GM18519 (cell line): ENCODE results near the gene DENND10.
A peak's percentile ranks its signal among the peaks of the same experiment; 100 is the strongest.
"Not testable (repeated sequence)": the region's sequence is repeated elsewhere in the genome, so short reads cannot be mapped to it uniquely, and the experiment has no call there.

Experiments used
- ATAC-seq: cut with Tn5 transposase; IDR thresholded peaks from one replicate; pipeline ENCODE4 v1.9.1; 2021; ENCODE audit warnings: mild to moderate bottlenecking, moderate library complexity; ENCODE audit not compliant: unreplicated experiment, low FRiP score

Gene DENND10

DNA sequence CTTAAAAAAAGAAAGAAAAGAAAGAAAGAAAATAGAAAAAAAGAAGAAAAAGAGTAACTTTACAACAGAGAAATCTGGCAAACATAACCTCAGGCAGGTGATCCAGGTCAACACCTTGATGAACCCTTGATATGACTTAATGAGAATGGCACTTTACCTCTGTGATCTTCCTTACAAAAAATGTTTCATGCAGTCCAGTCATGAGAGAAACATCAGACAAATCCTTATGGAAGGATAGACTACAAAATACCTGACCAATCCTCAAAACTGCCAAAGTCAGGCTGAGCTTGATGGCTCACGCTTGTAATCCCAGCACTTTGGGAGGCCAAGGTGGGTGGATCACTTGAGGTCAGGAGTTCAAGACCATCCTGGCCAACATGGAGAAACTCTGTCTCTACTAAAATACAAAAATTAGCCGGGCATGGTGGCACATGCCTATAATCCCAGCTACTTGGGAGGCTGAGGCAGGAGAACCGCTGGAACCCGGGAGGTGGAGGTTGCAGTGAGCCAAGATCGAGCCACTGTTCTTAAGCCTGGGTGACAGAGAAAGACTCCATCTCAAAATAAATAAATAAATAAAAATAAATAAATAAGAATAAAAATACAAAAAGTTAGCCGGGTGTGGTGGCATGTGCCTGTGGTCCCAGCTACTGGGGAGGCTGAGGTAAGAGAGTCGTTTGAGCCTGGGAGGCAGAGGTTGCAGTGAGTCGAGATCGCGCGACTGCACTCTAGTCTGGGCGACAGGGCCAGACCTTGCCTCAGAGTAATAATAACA lies 7.1 kb upstream of the DENND10 start:
- not testable (repeated sequence) for ATAC-seq

- no peak for ATAC-seq
Measured at GRCh38 chr10:119098576-119098975, 5.3 kb upstream of the DENND10 start.

DNA sequence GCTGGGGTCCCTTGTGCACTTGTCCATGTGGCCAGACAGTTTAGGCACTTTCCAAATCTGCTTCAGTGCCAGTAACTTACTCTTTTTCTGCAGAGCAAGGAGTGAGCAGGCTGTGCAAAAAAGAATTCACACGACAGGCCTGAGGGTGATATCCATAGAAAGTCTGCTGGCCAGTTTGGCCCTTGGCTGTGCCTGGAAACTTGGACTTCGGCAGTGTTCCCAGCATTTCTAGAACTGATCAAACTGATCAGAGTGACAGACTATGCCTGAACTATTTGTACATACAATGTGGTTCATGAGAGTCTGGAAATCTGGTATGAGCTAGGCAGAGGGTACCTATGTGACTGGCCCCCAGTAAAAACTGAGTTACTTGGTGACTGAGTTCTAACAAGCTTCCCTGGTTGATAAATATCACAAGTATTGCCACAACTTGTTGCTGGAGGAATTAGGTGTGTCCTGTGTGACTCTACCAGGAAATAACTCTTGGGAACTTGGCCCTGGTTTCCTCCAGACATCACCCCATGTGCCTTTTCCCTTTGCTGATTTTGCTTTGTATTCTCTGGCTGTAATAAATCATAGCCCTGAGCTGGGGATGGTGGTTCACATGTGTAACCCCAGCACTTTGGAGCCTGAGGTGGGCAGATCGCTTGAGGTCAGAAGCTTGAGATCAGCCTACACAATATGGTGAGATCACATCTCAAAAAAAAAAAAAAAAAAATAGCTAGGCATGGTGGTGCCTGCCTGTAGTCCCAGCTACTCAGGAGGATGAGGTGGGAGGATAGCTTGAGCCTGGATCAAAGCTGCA lies 3.3 kb upstream of the DENND10 start:
- no peak for ATAC-seq

DNA sequence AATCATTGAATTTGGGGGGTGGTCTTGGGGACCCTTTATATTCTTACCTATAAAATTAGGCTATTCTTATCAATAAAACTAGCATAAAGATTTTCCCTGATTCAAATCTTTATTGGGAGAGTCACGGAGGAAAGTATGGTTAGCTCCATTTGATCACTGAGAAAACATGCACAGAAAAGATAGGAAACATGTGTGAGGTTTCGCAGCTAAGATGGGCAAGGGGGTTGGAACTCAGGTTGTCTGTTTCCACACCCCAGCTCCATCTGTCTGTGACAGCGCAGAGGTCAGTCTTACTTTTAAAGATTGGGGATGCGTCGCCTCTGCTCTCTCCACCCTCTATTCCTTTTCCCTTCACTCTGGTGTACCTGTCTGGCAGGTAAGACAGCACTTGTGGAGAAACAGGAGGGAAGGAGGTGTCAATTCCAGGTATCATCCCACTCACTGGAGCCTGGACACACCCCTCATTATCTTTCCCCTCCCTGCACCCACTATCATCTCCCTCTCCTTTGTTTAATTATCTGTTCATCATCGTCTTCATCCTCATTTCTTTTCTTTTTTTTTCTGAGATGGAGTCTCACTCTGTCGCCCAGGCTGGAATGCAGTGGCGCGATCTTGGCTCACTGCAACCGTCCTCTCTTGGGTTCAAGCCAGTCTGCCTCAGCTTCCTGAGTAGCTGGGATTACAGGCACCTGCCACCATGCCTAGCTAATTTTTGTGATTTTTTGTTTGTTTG lies 2.4 kb upstream of the DENND10 start:
- no peak for ATAC-seq

DNA sequence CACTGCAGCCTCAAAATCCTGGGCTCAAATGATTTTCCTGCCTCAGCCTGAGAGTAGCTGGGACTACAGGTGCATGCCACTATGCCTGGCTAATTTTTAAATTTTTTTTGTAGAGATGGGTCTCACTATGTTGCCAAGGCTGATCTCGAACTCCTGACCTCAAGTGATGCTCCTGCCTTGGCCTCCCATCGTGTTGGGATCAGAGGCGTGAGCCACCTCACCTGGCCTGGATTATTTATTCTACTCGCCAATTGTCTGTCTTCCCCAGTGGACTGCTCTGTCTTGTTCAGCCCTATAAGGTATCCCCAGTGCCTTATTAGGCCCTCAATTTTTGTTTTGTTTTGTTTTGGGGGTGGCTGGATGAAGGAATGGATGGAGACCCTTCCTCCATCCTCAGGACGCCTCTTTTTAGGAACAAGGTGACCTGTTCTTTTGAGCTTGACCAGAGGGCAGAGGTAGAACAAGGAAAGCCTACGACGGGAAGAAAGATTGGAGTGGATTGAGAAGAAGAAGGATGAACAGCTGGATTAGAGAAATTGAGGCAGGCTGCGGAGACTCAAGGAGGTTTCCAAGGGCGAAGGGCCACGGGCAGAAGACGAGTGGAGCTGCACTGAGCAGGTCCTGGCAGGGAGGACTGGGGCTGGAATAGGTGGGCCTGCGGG lies 541 bp upstream of the DENND10 start:
- ATAC-seq = no peak

DNA sequence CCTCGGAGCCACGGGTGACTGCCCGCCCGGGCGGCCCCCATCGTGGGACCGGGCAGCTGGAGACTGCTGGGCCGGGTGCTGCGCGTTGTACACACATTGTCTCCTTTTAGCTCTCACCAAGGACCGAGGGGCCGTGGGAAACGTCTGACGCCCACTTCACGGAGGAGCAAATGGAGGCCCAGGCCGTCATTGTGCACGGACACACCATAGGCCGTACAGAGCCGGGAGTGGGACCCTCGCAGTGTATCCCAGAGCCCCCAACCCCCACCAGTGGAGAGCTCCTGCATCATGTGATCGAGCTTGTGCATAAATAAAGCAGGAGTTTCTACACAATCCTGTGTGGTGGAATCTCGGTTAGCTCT lies 722 bp downstream of the DENND10 start:
- peak; percentile 6 for ATAC-seq

DNA sequence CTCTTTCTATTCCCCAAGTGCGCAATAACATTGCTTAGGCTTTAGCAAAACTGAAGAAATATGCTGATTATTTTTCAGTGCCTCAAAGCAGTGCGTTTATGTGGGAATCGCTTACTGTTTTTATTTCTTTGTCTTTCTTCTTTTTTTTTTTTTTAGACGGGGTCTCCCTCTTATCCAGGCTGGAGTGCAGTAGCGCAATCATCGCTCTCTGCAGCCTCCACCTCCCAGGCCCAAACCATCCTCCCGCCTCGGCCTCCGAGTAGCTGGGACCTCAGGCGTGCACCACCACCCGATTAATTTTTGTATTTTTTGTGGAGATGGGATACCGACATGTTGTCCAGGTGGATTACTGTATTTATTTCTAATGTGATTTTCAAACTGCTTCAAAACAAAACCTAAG lies 1.2 kb downstream of the DENND10 start:
- no peak for ATAC-seq

- ATAC-seq = not testable (repeated sequence)
Measured at GRCh38 chr10:119105899-119106298, 2.0 kb downstream of the DENND10 start.

GRCh38 chr10:119107106-119107505 lies 3.2 kb downstream of the DENND10 start:
- ATAC-seq = not testable (repeated sequence)

DNA sequence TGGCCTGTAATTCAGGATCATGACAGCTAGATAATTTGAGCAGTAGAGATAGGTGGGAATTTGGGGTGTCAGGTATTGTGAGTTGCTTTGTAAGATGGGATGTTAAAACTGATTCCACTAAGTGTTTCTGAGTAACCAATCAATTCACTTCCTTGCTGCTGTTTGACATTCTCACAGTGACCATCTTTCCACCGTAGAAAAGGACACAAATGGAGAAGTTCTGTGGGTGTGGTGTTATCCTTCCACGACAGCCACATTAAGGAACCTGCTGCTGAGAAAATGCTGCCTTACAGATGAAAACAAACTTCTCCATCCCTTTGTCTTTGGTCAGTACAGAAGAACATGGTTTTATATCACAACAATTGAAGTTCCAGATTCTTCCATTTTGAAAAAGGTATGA lies 3.9 kb downstream of the DENND10 start:
- not testable (repeated sequence) for ATAC-seq

- ATAC-seq = no peak
Measured at GRCh38 chr10:119112056-119112455, 8.1 kb downstream of the DENND10 start.

- no peak for ATAC-seq
Measured at GRCh38 chr10:119113751-119114732, 10.1 kb downstream of the DENND10 start.

DNA sequence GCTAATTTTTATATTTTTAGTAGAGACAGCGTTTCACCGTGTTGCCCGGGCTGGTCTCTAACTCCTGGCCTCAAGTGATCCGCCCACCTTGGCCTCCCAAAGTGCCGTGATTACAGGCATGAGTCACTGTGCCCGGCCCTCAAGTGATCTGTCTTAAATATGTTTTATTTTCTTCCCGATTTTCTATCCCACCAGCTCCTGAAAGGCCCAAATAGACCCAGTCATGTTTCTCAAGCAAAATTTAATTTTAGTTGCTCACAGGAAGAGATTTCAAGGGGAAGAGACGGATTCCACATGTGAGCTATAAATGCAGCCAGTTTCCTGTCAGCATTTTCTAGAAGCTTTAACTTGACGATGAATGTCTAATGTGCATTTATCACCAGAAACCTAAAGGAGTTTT lies 12.0 kb downstream of the DENND10 start:
- no peak for ATAC-seq

DNA sequence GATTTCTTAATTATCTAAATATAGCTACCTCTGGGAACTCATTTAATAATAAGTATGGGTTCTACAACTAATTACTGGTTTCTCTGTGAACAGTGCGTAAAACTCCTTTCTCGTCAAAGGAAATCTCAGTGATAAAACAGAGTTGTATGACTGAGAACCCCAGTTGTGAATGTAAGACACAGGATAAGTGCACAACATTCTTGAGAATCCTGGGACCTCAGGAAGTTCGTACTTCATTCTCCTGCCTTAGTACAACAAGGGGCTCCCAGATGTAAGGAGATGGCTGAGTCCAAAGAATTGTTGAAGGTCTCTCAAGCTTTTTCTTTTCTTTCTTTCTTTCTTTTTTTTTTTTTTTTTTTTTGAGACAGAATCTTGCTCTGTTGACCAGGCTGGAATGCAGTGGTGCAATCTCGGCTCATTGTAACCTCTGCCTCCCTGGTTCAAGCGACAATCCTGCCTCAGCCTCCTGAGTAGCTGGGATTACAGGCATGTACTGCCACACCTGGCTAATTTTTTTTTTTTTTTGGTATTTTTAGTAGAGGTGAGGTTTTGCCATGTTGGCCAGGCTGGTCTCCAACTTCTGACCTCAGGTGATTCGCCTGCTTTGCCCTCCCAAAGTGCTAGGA lies 12.5 kb downstream of the DENND10 start:
- no peak for ATAC-seq

DNA sequence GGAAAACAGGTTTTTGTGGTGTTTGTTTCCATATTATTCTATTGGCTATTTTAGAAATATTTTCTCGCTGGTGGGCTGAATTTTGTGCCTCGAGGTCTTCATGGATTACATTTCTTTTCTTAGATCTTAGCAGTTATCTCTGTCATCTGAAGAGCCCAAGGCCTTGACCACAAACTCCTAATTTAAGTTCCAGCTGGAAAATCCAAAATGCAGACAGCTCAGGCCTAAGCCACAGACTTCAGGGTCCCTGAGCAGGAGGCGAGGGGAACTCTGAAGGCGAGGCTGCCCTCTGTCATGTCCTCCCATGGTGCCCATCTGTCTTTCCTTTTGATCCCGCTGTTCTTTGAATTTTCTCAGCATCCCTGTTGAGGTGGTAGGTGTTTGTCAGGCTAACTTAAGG lies 14.3 kb downstream of the DENND10 start:
- no peak for ATAC-seq

- ATAC-seq = no peak
Measured at GRCh38 chr10:119119400-119119799, 15.5 kb downstream of the DENND10 start.

- ATAC-seq = peak; percentile 93
Measured at GRCh38 chr10:119120413-119120867, 16.5 kb downstream of the DENND10 start.

DNA sequence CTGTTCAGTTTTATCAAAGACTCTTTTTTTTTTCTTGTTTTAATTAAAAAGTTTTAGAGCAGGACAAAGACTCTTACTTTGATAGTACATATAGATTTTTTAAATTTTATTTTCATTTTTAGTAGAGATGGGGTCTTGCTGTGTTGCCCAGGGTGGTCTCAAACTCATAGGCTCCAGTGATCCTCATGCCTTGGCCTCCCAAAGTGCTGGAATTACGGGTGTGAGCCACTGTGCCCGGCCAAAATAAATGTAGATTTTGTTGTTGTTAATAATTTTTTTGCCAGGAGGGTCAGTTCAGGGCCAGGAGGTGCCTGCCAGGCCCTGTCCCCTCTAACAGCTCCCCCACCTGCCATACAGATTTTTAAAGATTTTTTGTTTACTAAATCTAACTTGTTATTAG lies 17.0 kb downstream of the DENND10 start:
- no peak for ATAC-seq

DNA sequence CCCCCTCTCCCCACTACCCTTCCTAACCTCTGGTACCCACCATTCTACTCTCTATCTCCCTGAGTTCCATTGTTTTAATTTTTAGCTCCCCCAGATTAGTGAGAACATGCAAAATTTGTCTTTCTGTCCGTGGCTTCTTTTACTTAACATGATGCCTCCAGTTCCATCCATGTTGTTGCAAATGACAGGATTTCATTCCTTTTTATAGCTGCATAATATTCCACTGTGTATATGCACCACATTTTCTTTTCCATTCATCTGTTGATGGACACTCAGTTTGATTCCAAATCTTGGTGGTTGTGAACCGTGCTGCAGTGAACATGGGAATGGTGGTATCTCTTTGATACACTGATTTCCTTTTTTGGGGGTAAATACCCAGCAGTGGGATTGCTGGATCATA lies 22.0 kb downstream of the DENND10 start:
- no peak for ATAC-seq
